Astrocyte of the cerebellum (primary cell): ENCODE data around the gene CTDSP1.

ENCODE experiments used
- DNase-seq: peaks from one replicate; pipeline ENCODE4 v3.0.0-alpha.2; 2011; ENCODE audit warnings: low read depth
- H3K4me3 ChIP-seq: 2 replicates; pipeline ENCODE4 v1.5.1; 2011; ENCODE audit warnings: mild to moderate bottlenecking, low read depth, low read length, moderate library complexity
- CTCF ChIP-seq: IDR thresholded peaks from 2 replicates; pipeline ENCODE4 v1.5.1; 2012; ENCODE audit warnings: low read length, low read depth, moderate library complexity, mild to moderate bottlenecking; ENCODE audit errors: missing control alignments
- in situ Hi-C: cut with HindIII; loops from 2 replicates; pipeline ENCODE4 v1.10.0; 2017; ENCODE audit warnings: low sequenced_read_pairs

Gene CTDSP1

GRCh38 chr2:218362606-218363005, 37.1 kb upstream of the CTDSP1 start:
- in situ Hi-C loops: no loop called here
- no peak for TF ChIP-seq CTCF
- no peak for DNase-seq
- no peak overlapping the region for H3K4me3 ChIP-seq

GRCh38 chr2:218363736-218364135, 35.9 kb upstream of the CTDSP1 start:
- in situ Hi-C loops: no loop called here
- H3K4me3 ChIP-seq: no peak overlapping the region
- no peak for DNase-seq
- TF ChIP-seq CTCF: no peak

GRCh38 chr2:218364196-218364595, 35.5 kb upstream of the CTDSP1 start:
- in situ Hi-C loops: no loop called here
- TF ChIP-seq CTCF: no peak
- no peak for DNase-seq
- H3K4me3 ChIP-seq: no peak overlapping the region

GRCh38 chr2:218366621-218367414, 32.9 kb upstream of the CTDSP1 start:
- H3K4me3 ChIP-seq: peak overlapping the region; percentile 45
- DNase-seq: no peak
- TF ChIP-seq CTCF: no peak
- in situ Hi-C loops: no loop called here

GRCh38 chr2:218367415-218368149, 32.1 kb upstream of the CTDSP1 start:
- peak overlapping the region; percentile 45 for H3K4me3 ChIP-seq
- DNase-seq: no peak
- in situ Hi-C loops: no loop called here
- TF ChIP-seq CTCF: no peak

- no peak for DNase-seq
- TF ChIP-seq CTCF: no peak
- peak overlapping the region; percentile 45 for H3K4me3 ChIP-seq
- in situ Hi-C loops: no loop called here
These were observed 31.5 kb upstream of the CTDSP1 start for GRCh38 chr2:218368150-218368528.
